ENCODE data around the gene SP8. TPM values are rescaled to one million over a fixed set of nuclear protein-coding genes. Genes with fewer than 3 reads are reported as not detected.

SP8 gene
- total RNA-seq, 4 donors from 2014 or later: 0.72 to 24.8 (median 5.5) TPM; not detected in 1

DNA sequence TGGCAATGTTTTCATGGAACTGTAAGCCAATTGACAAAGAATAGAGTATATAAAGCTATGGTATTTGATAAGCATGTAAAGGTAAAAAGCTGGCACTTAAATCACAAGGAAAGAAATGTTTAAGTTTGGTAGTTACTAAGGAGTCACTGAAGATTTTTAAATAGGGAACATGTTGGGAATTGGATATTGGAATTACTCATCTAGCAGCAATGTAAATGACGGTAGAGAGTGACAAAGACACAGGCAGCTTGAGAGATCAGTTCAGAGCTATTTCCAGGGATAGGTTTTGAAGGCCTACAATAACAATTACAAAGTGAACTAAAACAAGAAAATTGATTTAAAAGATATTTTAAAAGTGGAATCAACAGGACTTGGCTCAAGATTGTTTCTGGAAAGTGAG is 36.8 kb downstream of the SP8 start:
- H3K4me3 ChIP-seq: no peak overlapping the region
- no peaks in the 10 kb centered on the region for H3K4me1 ChIP-seq
- no peak overlapping the region for H3K27ac ChIP-seq
- TF ChIP-seq, protein P1, sequence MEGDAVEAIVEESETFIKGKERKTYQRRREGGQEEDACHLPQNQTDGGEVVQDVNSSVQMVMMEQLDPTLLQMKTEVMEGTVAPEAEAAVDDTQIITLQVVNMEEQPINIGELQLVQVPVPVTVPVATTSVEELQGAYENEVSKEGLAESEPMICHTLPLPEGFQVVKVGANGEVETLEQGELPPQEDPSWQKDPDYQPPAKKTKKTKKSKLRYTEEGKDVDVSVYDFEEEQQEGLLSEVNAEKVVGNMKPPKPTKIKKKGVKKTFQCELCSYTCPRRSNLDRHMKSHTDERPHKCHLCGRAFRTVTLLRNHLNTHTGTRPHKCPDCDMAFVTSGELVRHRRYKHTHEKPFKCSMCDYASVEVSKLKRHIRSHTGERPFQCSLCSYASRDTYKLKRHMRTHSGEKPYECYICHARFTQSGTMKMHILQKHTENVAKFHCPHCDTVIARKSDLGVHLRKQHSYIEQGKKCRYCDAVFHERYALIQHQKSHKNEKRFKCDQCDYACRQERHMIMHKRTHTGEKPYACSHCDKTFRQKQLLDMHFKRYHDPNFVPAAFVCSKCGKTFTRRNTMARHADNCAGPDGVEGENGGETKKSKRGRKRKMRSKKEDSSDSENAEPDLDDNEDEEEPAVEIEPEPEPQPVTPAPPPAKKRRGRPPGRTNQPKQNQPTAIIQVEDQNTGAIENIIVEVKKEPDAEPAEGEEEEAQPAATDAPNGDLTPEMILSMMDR (IDR thresholded peaks at IDR 0.05): no peak
- TF ChIP-seq POLR2AphosphoS5 (IDR thresholded peaks at IDR 0.05): no peak
- no peak for TF ChIP-seq EP300 (IDR thresholded peaks at IDR 0.05)
- TF ChIP-seq POLR2A (IDR thresholded peaks at IDR 0.05): no peak
- DNase-seq (ENCODE audit: low spot score in 2 of 2): no peak
- no peaks in the 10 kb centered on the region for H3K9me3 ChIP-seq
- 55% methylated on average over 1 of the region's 1 CpG for WGBS
- no peaks in the 10 kb centered on the region for H3K36me3 ChIP-seq
- H3K27me3 ChIP-seq: no peaks in the 10 kb centered on the region

DNA sequence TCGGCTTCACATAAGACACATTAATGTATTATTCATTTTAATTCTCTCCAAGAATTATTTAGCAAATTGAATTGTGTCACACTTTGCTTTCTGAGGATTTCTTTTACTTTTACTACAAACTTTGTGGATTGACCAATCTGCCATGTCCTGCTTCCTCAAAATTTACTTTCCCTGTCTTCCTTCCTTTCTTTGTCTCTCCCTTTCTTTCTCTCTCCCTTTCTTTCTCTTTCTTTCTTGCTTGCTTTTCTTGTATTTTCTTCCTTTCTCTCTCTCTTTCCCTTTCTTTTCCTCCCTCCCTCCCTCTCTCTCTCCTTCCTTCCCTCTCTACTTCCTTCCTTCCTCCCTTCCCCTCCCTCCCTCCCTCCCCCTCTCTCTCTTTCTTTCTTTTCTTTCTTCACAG is 37.8 kb downstream of the SP8 start:
- Histone ChIP-seq H3K4me1 (no peaks in the 10 kb centered on the region), H3K36me3 (no peaks in the 10 kb centered on the region), H3K9me3 (no peaks in the 10 kb centered on the region), H3K4me3 (no peak overlapping the region), H3K27ac (no peak overlapping the region), H3K27me3 (peaks cover 6% of the 10 kb centered on the region)
- TF ChIP-seq, protein P1 (IDR thresholded peaks at IDR 0.05): no peak
- no peak for TF ChIP-seq POLR2AphosphoS5 (IDR thresholded peaks at IDR 0.05)
- no peak for DNase-seq (ENCODE audit: low spot score in 2 of 2)
- WGBS: 81% methylated on average over 1 of the region's 1 CpG

DNA sequence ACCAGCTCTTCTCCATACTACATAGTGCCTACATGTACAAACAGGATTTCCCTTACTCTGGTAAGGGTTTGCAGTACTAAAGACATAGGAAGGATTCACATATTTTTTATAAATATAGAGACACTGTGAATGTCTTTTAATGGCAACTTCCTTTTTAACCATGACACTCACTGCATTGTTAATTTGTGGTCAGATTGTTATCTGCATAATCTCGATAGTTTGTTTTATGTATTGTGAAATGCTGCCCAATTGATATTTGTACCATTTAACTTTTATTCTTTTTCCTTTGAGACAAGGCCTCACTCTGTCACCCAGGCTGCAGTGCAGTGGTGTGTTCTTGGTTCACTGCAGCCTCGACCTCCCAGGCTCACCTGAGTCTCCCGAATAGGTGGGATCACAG is 39.7 kb downstream of the SP8 start:
- Histone ChIP-seq H3K4me3 (no peak overlapping the region), H3K4me1 (no peaks in the 10 kb centered on the region), H3K27me3 (peaks cover 10% of the 10 kb centered on the region), H3K36me3 (no peaks in the 10 kb centered on the region), H3K9me3 (no peaks in the 10 kb centered on the region), H3K27ac (no peak overlapping the region)
- 72% methylated on average over 3 of the region's 3 CpGs for WGBS
- no peak for DNase-seq (ENCODE audit: low spot score in 2 of 2)
- TF ChIP-seq EP300 (IDR thresholded peaks at IDR 0.05) (no peak), POLR2A (IDR thresholded peaks at IDR 0.05) (no peak)
- TF ChIP-seq, protein P1 (IDR thresholded peaks at IDR 0.05): no peak

DNA sequence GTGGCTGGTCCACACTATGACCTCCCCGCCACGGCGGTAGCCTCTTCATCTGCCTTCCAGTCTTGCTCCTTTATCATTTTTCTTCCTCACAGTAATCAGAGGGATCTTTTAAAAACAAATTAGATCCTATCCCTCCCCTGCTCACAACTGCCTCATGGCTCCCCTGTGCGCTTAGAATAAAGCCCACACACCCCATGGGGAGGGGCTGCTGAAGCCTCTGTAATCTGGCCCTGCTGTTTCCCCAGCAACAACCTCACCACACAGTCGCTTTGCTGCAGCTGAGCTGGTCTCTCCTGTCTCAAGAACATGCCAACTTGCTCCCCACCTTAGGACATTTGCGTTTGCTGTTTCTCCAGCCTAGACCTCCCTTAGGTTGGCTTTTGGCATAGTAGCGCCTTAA is 41.0 kb downstream of the SP8 start:
- H3K9me3 ChIP-seq: no peaks in the 10 kb centered on the region
- H3K36me3 ChIP-seq: no peaks in the 10 kb centered on the region
- DNase-seq (ENCODE audit: low spot score in 2 of 2): no peak
- H3K27ac ChIP-seq: no peak overlapping the region
- H3K27me3 ChIP-seq: peaks cover 10% of the 10 kb centered on the region
- no peaks in the 10 kb centered on the region for H3K4me1 ChIP-seq
- no peak for TF ChIP-seq POLR2A (IDR thresholded peaks at IDR 0.05)
- TF ChIP-seq, protein P1 (IDR thresholded peaks at IDR 0.05): no peak
- WGBS: 75% methylated on average over 7 of the region's 7 CpGs
- H3K4me3 ChIP-seq: no peak overlapping the region

DNA sequence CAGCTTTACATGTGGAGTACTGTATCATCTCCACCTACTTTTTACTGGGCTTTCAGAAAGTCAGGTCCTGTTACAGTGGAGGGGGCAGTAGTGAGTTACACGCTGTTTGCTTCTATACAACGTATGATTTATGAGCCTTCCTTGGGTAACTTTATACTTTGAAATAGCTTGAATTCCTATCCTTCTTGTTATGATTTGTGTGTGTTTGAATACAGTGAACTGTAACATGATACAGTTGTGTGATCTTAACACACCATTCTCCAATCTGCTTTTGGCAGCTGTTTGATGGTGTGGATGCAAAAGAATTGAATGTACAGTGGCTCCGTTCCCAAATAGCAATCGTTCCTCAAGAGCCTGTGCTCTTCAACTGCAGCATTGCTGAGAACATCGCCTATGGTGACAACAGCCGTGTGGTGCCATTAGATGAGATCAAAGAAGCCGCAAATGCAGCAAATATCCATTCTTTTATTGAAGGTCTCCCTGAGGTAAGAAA is 41.7 kb downstream of the SP8 start:
- 43% methylated on average over 7 of the region's 7 CpGs for WGBS
- Histone ChIP-seq H3K4me3 (no peak overlapping the region), H3K4me1 (no peaks in the 10 kb centered on the region), H3K27ac (no peak overlapping the region), H3K9me3 (no peaks in the 10 kb centered on the region), H3K36me3 (no peaks in the 10 kb centered on the region), H3K27me3 (peaks cover 10% of the 10 kb centered on the region)
- TF ChIP-seq EP300 (IDR thresholded peaks at IDR 0.05) (no peak), POLR2A (IDR thresholded peaks at IDR 0.05) (no peak), POLR2AphosphoS5 (IDR thresholded peaks at IDR 0.05) (no peak)
- TF ChIP-seq, protein P1 (IDR thresholded peaks at IDR 0.05): no peak
- no peak for DNase-seq (ENCODE audit: low spot score in 2 of 2)

Measured in suprapubic skin (tissue), 4 donors.